ENCODE data around the gene PNKD. TPM values are rescaled to one million over a fixed set of nuclear protein-coding genes. Genes with fewer than 3 reads are reported as not detected.

Gene PNKD
- total and polyA plus RNA-seq, 2 experiments from 2014 or later: 28.2 to 83.3 TPM

GRCh38 chr2:218332288-218332687 is 62.0 kb downstream of the PNKD start (continued):
- TF ChIP-seq, protein P1, sequence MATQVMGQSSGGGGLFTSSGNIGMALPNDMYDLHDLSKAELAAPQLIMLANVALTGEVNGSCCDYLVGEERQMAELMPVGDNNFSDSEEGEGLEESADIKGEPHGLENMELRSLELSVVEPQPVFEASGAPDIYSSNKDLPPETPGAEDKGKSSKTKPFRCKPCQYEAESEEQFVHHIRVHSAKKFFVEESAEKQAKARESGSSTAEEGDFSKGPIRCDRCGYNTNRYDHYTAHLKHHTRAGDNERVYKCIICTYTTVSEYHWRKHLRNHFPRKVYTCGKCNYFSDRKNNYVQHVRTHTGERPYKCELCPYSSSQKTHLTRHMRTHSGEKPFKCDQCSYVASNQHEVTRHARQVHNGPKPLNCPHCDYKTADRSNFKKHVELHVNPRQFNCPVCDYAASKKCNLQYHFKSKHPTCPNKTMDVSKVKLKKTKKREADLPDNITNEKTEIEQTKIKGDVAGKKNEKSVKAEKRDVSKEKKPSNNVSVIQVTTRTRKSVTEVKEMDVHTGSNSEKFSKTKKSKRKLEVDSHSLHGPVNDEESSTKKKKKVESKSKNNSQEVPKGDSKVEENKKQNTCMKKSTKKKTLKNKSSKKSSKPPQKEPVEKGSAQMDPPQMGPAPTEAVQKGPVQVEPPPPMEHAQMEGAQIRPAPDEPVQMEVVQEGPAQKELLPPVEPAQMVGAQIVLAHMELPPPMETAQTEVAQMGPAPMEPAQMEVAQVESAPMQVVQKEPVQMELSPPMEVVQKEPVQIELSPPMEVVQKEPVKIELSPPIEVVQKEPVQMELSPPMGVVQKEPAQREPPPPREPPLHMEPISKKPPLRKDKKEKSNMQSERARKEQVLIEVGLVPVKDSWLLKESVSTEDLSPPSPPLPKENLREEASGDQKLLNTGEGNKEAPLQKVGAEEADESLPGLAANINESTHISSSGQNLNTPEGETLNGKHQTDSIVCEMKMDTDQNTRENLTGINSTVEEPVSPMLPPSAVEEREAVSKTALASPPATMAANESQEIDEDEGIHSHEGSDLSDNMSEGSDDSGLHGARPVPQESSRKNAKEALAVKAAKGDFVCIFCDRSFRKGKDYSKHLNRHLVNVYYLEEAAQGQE (IDR thresholded peaks at IDR 0.05; ENCODE audit: unreplicated experiment): no peak
- no peak for TF ChIP-seq NANOG (IDR thresholded peaks at IDR 0.05; ENCODE audit: borderline replicate concordance)
- no peak for TF ChIP-seq ETS1 (IDR thresholded peaks at IDR 0.05)
- TF ChIP-seq POLR2AphosphoS5 (IDR thresholded peaks at IDR 0.05; ENCODE audit: low read depth): no peak

- H3K79me2 ChIP-seq (replicated peaks; ENCODE audit: insufficient read depth): no peaks in the 10 kb centered on the region
- peaks cover 26% of the 10 kb centered on the region for H3K4me1 Mint-ChIP-seq
- DNase-seq (ENCODE audit: low spot score): no peak
- no peak overlapping the region for H3K4me3 ChIP-seq
- H3F3A ChIP-seq (replicated peaks; ENCODE audit: low read depth): no peaks in the 10 kb centered on the region
- ATAC-seq: peak; percentile 13
- H3K9me2 ChIP-seq (ENCODE audit: insufficient read depth): no peaks in the 10 kb centered on the region
- peak overlapping the region; percentile 56 for H3K27ac Mint-ChIP-seq
- H4K20me1 ChIP-seq (replicated peaks; ENCODE audit: insufficient read depth): no peaks in the 10 kb centered on the region
- no peaks in the 10 kb centered on the region for H3K36me3 Mint-ChIP-seq (ENCODE audit: low read depth)
- H3K27me3 ChIP-seq (ENCODE audit: insufficient read depth): no peaks in the 10 kb centered on the region
- H3K27ac ChIP-seq (ENCODE audit: low read depth): no peak overlapping the region
- H3K4me1 ChIP-seq (ENCODE audit: insufficient read depth): peaks cover 14% of the 10 kb centered on the region
- H3K36me3 ChIP-seq (ENCODE audit: insufficient read depth): no peaks in the 10 kb centered on the region
- no peak overlapping the region for H2AFZ ChIP-seq
- no peak overlapping the region for H3K4me3 Mint-ChIP-seq
- H3K4me2 ChIP-seq: no peak overlapping the region
- H3K27me3 Mint-ChIP-seq (ENCODE audit: insufficient read depth, low read depth, poor library complexity): peaks cover 5% of the 10 kb centered on the region
- no peaks in the 10 kb centered on the region for H3K9me3 Mint-ChIP-seq
- TF ChIP-seq, protein P1 (IDR thresholded peaks at IDR 0.05; ENCODE audit: unreplicated experiment): no peak
- no peak for TF ChIP-seq CREB1 (CRISPR knock-in tag; IDR thresholded peaks at IDR 0.05; ENCODE audit: low read depth)
- TF ChIP-seq ZNF462 (CRISPR knock-in tag; IDR thresholded peaks at IDR 0.05): no peak
- TF ChIP-seq ETS1 (IDR thresholded peaks at IDR 0.05): no peak
- no peak for TF ChIP-seq POLR2AphosphoS5 (IDR thresholded peaks at IDR 0.05; ENCODE audit: low read depth)
- no peak for TF ChIP-seq JUNB (IDR thresholded peaks at IDR 0.05; ENCODE audit: unreplicated experiment)
These were observed 62.8 kb downstream of the PNKD start for GRCh38 chr2:218332920-218333645.
